ENCODE data around the gene IGFL4. TPM values are rescaled to one million over a fixed set of nuclear protein-coding genes. Genes with fewer than 3 reads are reported as not detected.

IGFL4 gene
- total RNA-seq, 2 experiments from 2014 or later = not detected

DNA sequence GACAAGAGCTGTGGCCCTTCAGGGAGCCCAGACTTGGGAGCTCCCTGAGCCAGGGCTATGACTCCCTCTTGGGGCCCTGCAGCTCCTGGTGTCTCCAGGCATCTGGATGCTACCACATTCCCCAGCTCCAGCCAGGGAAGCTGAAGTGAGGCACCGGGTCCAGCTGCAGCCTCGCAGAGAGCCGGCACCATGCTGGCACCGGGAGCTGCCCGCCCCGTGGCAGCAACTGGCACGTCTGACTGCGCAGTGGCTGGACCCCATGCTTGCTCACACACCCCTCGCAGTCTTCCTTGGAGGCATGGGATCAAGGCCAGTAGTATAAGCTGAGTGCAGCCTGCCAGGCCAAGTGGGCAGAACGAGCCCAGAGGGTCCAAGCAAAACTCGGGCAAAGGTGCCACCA lies 7.4 kb downstream of the IGFL4 start:
- ATAC-seq (ENCODE audit: poor library complexity) (no peak), DNase-seq (no peak)
- intact Hi-C loops (cut with DNase I, micrococcal nuclease) = no loop called here
- Mint-ChIP-seq H3K9me3 (no peaks in the 10 kb centered on the region), H3K4me1 (ENCODE audit: low read depth) (peaks cover 4% of the 10 kb centered on the region), H3K4me3 (no peak overlapping the region), H3K27ac (no peak overlapping the region), H3K27me3 (peaks cover 20% of the 10 kb centered on the region), H3K36me3 (ENCODE audit: low read depth) (no peaks in the 10 kb centered on the region)
- CTCF ChIA-PET = no interaction called here
- H3K27me3 ChIP-seq (ENCODE audit: control insufficient read depth in 1 of 2, insufficient read depth in 2 of 2, low read length in 2 of 2) = peaks cover 0 to 7% of the 10 kb centered on the region in 2 experiments
- TF ChIP-seq, protein P1, sequence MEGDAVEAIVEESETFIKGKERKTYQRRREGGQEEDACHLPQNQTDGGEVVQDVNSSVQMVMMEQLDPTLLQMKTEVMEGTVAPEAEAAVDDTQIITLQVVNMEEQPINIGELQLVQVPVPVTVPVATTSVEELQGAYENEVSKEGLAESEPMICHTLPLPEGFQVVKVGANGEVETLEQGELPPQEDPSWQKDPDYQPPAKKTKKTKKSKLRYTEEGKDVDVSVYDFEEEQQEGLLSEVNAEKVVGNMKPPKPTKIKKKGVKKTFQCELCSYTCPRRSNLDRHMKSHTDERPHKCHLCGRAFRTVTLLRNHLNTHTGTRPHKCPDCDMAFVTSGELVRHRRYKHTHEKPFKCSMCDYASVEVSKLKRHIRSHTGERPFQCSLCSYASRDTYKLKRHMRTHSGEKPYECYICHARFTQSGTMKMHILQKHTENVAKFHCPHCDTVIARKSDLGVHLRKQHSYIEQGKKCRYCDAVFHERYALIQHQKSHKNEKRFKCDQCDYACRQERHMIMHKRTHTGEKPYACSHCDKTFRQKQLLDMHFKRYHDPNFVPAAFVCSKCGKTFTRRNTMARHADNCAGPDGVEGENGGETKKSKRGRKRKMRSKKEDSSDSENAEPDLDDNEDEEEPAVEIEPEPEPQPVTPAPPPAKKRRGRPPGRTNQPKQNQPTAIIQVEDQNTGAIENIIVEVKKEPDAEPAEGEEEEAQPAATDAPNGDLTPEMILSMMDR (IDR thresholded peaks at IDR 0.05) = no peak
- peaks cover 5% of the 10 kb centered on the region for H3K4me1 ChIP-seq (ENCODE audit: insufficient read depth, low read length)
- POLR2A ChIA-PET = no interaction called here
- no peaks in the 10 kb centered on the region for H3K36me3 ChIP-seq (ENCODE audit: insufficient read depth, low read length)
- peaks cover 0 to 23% of the 10 kb centered on the region in 2 experiments for H3K9me3 ChIP-seq (ENCODE audit: control insufficient read depth in 1 of 2, insufficient read depth in 1 of 2, low read length in 2 of 2)
- H3K27ac ChIP-seq (ENCODE audit: low read depth in 1 of 2, low read length in 2 of 2) = no peak overlapping the region
- no peak overlapping the region for H3K4me3 ChIP-seq (ENCODE audit: low read length)

GRCh38 chr19:46032597-46033025 lies 8.2 kb downstream of the IGFL4 start:
- TF ChIP-seq, protein P1 (IDR thresholded peaks at IDR 0.05) = no peak
- no peak overlapping the region for H3K4me3 Mint-ChIP-seq
- H3K27ac Mint-ChIP-seq = no peak overlapping the region
- H3K36me3 Mint-ChIP-seq (ENCODE audit: low read depth) = no peaks in the 10 kb centered on the region
- Histone ChIP-seq H3K36me3 (ENCODE audit: insufficient read depth, low read length) (no peaks in the 10 kb centered on the region), H3K9me3 (ENCODE audit: control insufficient read depth in 1 of 2, insufficient read depth in 1 of 2, low read length in 2 of 2) (peaks cover 0 to 23% of the 10 kb centered on the region in 2 experiments), H3K4me1 (ENCODE audit: insufficient read depth, low read length) (peaks cover 5% of the 10 kb centered on the region), H3K4me3 (ENCODE audit: low read length) (no peak overlapping the region), H3K27me3 (ENCODE audit: control insufficient read depth in 1 of 2, insufficient read depth in 2 of 2, low read length in 2 of 2) (peaks cover 0 to 11% of the 10 kb centered on the region in 2 experiments), H3K27ac (ENCODE audit: low read depth in 1 of 2, low read length in 2 of 2) (no peak overlapping the region)
- H3K27me3 Mint-ChIP-seq = peaks cover 20% of the 10 kb centered on the region
- DNase-seq (no peak), ATAC-seq (ENCODE audit: poor library complexity) (no peak)
- POLR2A ChIA-PET = no interaction called here
- H3K9me3 Mint-ChIP-seq = no peaks in the 10 kb centered on the region
- intact Hi-C loops (cut with DNase I, micrococcal nuclease) = no loop called here
- CTCF ChIA-PET = interaction anchor here (1.0 kb wide), 1 partner anchor 233 kb away, joined by 4 read pairs; no protein-coding TSS in a partner anchor
- peaks cover 4% of the 10 kb centered on the region for H3K4me1 Mint-ChIP-seq (ENCODE audit: low read depth)

DNA sequence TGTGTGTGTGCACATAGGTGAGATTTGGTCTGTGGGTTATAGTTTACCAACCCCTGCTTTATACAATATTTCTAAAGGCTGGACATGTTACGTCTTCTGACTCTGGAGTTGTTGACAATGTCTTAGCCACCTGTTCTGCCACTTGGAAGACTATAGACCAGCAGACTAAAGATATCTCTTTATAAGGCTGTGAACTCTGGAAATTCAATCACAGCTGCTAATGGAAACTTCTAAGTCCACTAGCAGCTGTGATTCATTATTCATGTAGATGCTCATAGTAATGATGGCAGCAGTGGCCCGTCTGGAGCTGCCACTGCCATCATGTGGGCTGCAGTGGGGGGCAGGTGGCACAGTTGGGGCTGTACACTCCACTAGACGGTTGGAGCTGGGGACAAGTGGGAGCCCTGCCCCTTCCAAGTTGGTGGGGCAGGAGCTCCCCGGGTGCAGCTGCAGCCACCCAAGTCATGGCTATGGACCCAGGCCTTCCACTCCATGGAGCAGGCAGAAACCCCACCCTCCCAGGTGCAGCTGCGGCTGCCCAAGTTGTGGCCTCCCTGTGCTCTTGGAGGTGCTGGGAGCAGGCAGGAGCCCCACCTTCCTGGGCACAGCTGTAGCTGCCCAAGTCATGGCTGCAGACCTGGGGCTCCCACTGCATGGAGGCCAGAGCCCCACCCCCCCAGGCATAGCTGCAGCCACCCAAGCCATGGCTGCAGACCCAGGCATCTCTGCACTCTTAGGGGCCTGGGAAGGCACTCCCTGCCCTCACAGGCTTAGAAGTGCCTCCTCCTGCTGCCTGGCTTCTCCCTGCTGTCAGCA lies 8.8 kb downstream of the IGFL4 start:
- Mint-ChIP-seq H3K4me1 (ENCODE audit: low read depth) (peaks cover 4% of the 10 kb centered on the region), H3K9me3 (no peaks in the 10 kb centered on the region), H3K27ac (no peak overlapping the region), H3K4me3 (no peak overlapping the region), H3K27me3 (peaks cover 18% of the 10 kb centered on the region), H3K36me3 (ENCODE audit: low read depth) (no peaks in the 10 kb centered on the region)
- Histone ChIP-seq H3K27me3 (ENCODE audit: control insufficient read depth in 1 of 2, insufficient read depth in 2 of 2, low read length in 2 of 2) (peaks cover 0 to 9% of the 10 kb centered on the region in 2 experiments), H3K4me3 (ENCODE audit: low read length) (no peak overlapping the region), H3K27ac (ENCODE audit: low read depth in 1 of 2, low read length in 2 of 2) (no peak overlapping the region), H3K36me3 (ENCODE audit: insufficient read depth, low read length) (no peaks in the 10 kb centered on the region), H3K4me1 (ENCODE audit: insufficient read depth, low read length) (peaks cover 5% of the 10 kb centered on the region), H3K9me3 (ENCODE audit: control insufficient read depth in 1 of 2, insufficient read depth in 1 of 2, low read length in 2 of 2) (peaks cover 0 to 23% of the 10 kb centered on the region in 2 experiments)
- TF ChIP-seq, protein P1 (IDR thresholded peaks at IDR 0.05) = no peak
- ChIA-PET POLR2A (no interaction called here), CTCF (interaction anchor here (1.0 kb wide), 1 partner anchor 233 kb away, joined by 4 read pairs; no protein-coding TSS in a partner anchor)
- intact Hi-C loops (cut with DNase I, micrococcal nuclease) = no loop called here
- ATAC-seq (ENCODE audit: poor library complexity) (no peak), DNase-seq (no peak)

All from CD4-positive, alpha-beta T cell (primary cell).